CD8-positive, alpha-beta memory T cell (primary cell): Measurements from ENCODE around the gene PCK2. TPM values are rescaled to one million over a fixed set of nuclear protein-coding genes. Genes with fewer than 3 reads are reported as not detected.

ENCODE experiments used
- CTCF ChIA-PET: fragments of 350-600 bp; sonication (Branson Sonifier 250); formaldehyde crosslinking; loops from one replicate; lab custom pipeline; 2021; ENCODE audit warnings: antibody characterized with exemption; lab: Charles Lee
- POLR2A ChIA-PET: fragments of 350-600 bp; sonication (Branson Sonifier 250); formaldehyde crosslinking; loops from one replicate; lab custom pipeline; 2021; ENCODE audit warnings: antibody characterized with exemption; lab: Charles Lee
- DNase-seq, 5 donors: peaks; one replicate each; pipeline versions ENCODE4 v3.0.0 to v3.0.0-alpha.2; 2020 to 2022; ENCODE audit warnings: mixed read lengths in 1 of 5
- H3K27ac ChIP-seq: one replicate; pipeline ENCODE4 v1.7.0; 2013; ENCODE audit warnings: low read depth, mild to moderate bottlenecking, low read length, moderate library complexity
- H3K27me3 ChIP-seq: 2 replicates; pipeline ENCODE4 v1.7.0; 2013; ENCODE audit warnings: low read length, mild to moderate bottlenecking; ENCODE audit not compliant: insufficient read depth, poor library complexity, severe bottlenecking
- H3K36me3 ChIP-seq: 2 replicates; pipeline ENCODE4 v1.7.0; 2013; ENCODE audit warnings: mild to moderate bottlenecking, low read length, moderate library complexity; ENCODE audit not compliant: insufficient read depth
- H3K4me1 ChIP-seq: 2 replicates; pipeline ENCODE4 v1.7.0; 2013; ENCODE audit warnings: mild to moderate bottlenecking, low read length, moderate library complexity; ENCODE audit not compliant: insufficient read depth
- H3K4me3 ChIP-seq: 2 replicates; pipeline ENCODE4 v1.7.0; 2013; ENCODE audit warnings: mild to moderate bottlenecking, low read length
- H3K9me3 ChIP-seq: 2 replicates; pipeline ENCODE4 v1.7.0; 2013; ENCODE audit warnings: mild to moderate bottlenecking, low read length
- H3K27ac Mint-ChIP-seq, 8 donors: one replicate each; pipeline ENCODE4 v1.8.0; 2020 to 2021; ENCODE audit warnings: mixed read lengths in 8 of 8, mild to moderate bottlenecking in 6 of 8, inconsistent platforms in 3 of 8, moderate library complexity in 3 of 8
- H3K27me3 Mint-ChIP-seq, 2 donors: one replicate each; pipeline ENCODE4 v1.8.0; 2020 to 2021; ENCODE audit warnings: mixed read lengths in 2 of 2, mild to moderate bottlenecking in 1 of 2, moderate library complexity in 1 of 2
- H3K36me3 Mint-ChIP-seq, 3 donors: one replicate each; pipeline ENCODE4 v1.8.0; 2020 to 2021; ENCODE audit warnings: mixed read lengths in 3 of 3, inconsistent platforms in 1 of 3, mild to moderate bottlenecking in 1 of 3
- H3K4me1 Mint-ChIP-seq, 3 donors: one replicate each; pipeline ENCODE4 v1.8.0; 2020 to 2021; ENCODE audit warnings: mixed read lengths in 3 of 3, inconsistent platforms in 1 of 3, mild to moderate bottlenecking in 1 of 3
- H3K4me3 Mint-ChIP-seq, 7 donors: one replicate each; pipeline ENCODE4 v1.8.0; 2020 to 2021; ENCODE audit warnings: mixed read lengths in 7 of 7, mild to moderate bottlenecking in 6 of 7, moderate library complexity in 4 of 7, inconsistent platforms in 2 of 7
- H3K9me3 Mint-ChIP-seq, 5 donors: one replicate each; pipeline ENCODE4 v1.8.0; 2020 to 2022; ENCODE audit warnings: mixed read lengths in 5 of 5, mild to moderate bottlenecking in 3 of 5, moderate library complexity in 2 of 5, inconsistent platforms in 1 of 5
- polyA plus RNA-seq: library from polyadenylated mRNA; unstranded; fragments of 300-500 nt; fragmentation: Illumina TruSeq; gene quantifications from one replicate; pipeline ENCODE4 v1.2.3, GENCODE V29; 2021
- total RNA-seq, 2 experiments: library from RNA; stranded (reverse); gene quantifications; one replicate each; pipeline ENCODE4 v1.2.3, GENCODE V29; 2021

The PCK2 gene
- total and polyA plus RNA-seq, 3 experiments from 2014 or later = 16.9 to 88.3 (median 79.6) TPM

DNA sequence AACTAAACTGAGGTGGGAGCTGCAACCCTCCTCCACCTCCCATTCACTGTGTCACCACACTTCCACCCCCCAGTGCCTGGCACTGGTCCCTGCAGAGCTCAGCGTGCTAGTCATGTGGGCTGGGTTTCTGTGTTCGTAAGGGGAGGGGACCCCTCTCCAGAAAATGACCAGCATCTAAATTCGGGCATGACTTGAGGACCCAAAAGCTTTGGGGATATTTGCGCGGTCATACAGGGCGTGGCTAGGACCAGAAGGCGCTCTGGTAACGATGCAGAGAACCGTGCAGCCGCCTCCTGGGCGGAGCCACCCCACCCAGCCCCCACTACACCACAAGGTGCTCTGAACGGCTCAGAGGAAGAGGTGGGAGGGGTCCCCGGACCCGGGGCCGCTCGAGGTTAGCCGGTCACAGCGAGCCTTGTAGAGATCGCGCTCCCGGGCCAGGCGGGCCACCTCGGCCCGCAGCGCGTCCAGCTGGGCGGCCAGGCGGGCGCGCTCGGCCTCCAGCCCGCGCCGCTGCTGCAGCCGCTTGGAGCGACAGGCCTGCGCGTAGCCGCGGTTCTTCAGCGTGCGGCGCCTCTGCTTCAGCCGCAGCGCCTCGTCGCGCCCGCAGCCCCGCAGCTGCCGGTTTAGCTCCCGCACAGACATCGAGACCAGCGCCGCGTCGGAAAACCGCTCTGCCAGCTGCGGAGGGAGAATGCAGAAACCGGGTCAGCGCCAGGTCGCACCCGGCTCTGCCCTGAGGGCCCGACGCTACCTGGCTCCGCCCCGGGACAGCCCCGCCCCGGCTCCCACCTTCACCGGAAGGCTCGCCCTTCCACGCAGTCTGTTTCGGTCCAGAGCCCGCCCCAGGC is 13.0 kb upstream of the PCK2 start:
- Histone ChIP-seq H3K27ac (peak overlapping the region; percentile 61), H3K27me3 (no peaks in the 10 kb centered on the region), H3K9me3 (no peaks in the 10 kb centered on the region), H3K4me3 (peak overlapping the region; percentile 62), H3K4me1 (peaks cover 9% of the 10 kb centered on the region), H3K36me3 (no peaks in the 10 kb centered on the region)
- ChIA-PET POLR2A (interaction anchor here (0.7 to 2.7 kb wide), 12 partner anchors 9 to 132 kb away, joined by 3 to 28 read pairs (median 4); partner anchors contain the start of genes CARMIL3, CHMP4A, DCAF11 and NRL), CTCF (interaction anchor here (0.8 to 8.6 kb wide), 18 partner anchors 9 to 760 kb away, joined by 3 to 76 read pairs (median 4); partner anchors contain the start of genes CARMIL3, DCAF11, IRF9 and NRL)
- Mint-ChIP-seq H3K4me1 (peaks cover 15 to 18% (median 16%) of the 10 kb centered on the region in 3 donors), H3K4me3 (peak overlapping the region; percentile 85 to 93 (median 88)), H3K27ac (peak overlapping the region; percentile 53 to 92 (median 82)), H3K36me3 (peaks cover 0 to 4% (median 0%) of the 10 kb centered on the region in 3 donors), H3K9me3 (no peaks in the 10 kb centered on the region), H3K27me3 (peaks cover 0 to 2% of the 10 kb centered on the region in 2 donors)
- DNase-seq = peak; percentile 36 to 80 (median 64)

DNA sequence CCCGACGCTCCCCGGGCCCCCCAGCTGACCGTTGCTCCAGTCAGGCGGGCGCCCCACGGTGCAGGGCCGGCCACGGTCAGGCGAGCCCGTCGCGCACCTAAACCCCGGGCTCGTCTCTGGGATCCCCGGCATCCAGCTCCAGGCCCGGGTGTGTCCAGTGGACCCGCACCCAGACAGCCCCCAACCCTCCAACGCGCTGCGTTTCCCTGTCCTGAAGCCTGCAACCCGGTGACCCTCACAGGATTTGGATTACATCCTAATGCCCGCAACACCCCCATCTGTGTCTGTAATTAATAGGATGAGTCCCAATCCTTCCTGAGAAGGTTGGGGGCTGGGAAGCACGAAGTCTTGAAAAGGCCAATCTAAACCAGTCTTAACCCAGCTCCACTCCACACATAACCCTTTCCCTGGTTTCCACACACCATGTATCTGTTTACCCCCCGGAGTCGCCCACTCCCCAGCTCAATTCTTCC is 12.3 kb upstream of the PCK2 start:
- Histone ChIP-seq H3K27ac (peak overlapping the region; percentile 61), H3K27me3 (no peaks in the 10 kb centered on the region), H3K4me1 (peaks cover 9% of the 10 kb centered on the region), H3K9me3 (no peaks in the 10 kb centered on the region), H3K36me3 (no peaks in the 10 kb centered on the region), H3K4me3 (peak overlapping the region; percentile 62)
- Mint-ChIP-seq H3K27ac (peak overlapping the region; percentile 57 to 92 (median 76)), H3K4me1 (peaks cover 15 to 18% (median 16%) of the 10 kb centered on the region in 3 donors), H3K9me3 (no peaks in the 10 kb centered on the region), H3K36me3 (peaks cover 0 to 4% (median 0%) of the 10 kb centered on the region in 3 donors), H3K27me3 (peaks cover 0 to 2% of the 10 kb centered on the region in 2 donors), H3K4me3 (peak overlapping the region; percentile 81 to 93 (median 85))
- CTCF ChIA-PET = interaction anchor here (1.1 to 8.6 kb wide), 9 partner anchors 10 to 761 kb away, joined by 3 to 76 read pairs (median 5); partner anchors contain the start of genes DCAF11, IRF9, NRL and PABPN1
- POLR2A ChIA-PET = interaction anchor here (1.2 to 2.7 kb wide), 8 partner anchors 8 to 65 kb away, joined by 4 to 28 read pairs (median 5); partner anchors contain the start of genes CARMIL3, DCAF11, NRL and PCK2
- DNase-seq = no peak

DNA sequence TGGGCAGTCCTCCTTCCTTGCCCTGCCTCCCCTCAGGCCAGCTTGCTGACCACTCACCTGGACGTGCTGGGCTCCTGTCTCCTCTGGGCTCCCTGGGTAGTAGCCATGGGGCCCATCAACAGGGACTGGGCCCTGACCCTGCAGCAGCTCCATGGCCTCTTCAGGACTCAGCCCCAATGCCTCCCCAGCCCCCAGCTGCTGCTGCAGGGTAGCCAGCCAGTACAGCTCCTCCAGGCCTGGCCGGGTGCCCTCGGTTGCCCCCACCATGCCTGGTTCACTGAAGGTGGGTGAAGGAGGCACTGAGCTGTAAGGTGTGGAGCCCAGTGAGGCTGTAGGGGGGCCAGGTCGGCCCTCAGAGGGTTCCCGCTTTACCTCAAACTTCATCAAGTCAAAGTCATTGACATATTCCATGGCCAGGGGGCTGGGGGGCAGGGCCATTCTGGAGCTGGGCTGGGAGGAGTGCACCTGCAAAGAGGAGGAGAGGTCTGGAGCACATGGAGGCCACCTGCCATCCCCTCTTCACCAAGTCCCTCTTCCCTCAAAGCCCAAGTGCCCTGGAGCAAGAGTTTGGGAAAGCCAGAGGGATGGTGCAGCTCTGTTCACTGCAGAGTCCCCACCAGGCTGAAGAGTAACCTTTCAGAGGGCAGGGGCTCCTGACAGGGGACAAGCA is 11.6 kb upstream of the PCK2 start:
- no peaks in the 10 kb centered on the region for H3K9me3 Mint-ChIP-seq
- CTCF ChIA-PET = interaction anchor here (0.8 to 8.6 kb wide), 6 partner anchors 9 to 69 kb away, joined by 3 to 76 read pairs (median 22); partner anchors contain the start of genes DCAF11, NRL, PCK2 and PSME1

DNA sequence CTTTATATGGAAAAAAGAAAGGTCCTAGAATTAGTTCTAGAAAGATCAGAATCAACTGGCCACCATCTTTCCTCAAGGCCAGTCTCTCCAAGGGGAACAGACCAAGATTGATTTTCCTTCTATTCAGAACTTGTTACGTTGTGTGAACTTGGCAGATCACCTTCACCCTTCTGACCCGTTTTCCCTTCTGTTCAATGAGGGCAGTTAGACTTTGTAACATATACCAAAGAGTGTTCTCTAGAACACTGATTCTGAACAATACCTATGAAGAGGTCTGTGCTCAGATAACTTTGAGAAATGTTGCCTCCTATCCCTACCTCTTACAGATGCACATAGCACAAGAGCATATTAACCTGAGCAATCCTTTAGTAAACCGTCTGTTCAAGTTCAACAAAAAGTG is 10.6 kb upstream of the PCK2 start:
- Histone ChIP-seq H3K9me3 (no peaks in the 10 kb centered on the region), H3K27ac (no peak overlapping the region), H3K4me1 (peaks cover 9% of the 10 kb centered on the region), H3K36me3 (no peaks in the 10 kb centered on the region), H3K4me3 (no peak overlapping the region), H3K27me3 (no peaks in the 10 kb centered on the region)
- H3K36me3 Mint-ChIP-seq = peaks cover 0 to 4% (median 0%) of the 10 kb centered on the region in 3 donors
- H3K27me3 Mint-ChIP-seq = no peaks in the 10 kb centered on the region
- no peak for DNase-seq
- peak overlapping the region in 5 of 8 donors; percentile 43 to 85 (median 67) for H3K27ac Mint-ChIP-seq
- H3K4me1 Mint-ChIP-seq = peaks cover 15 to 18% (median 16%) of the 10 kb centered on the region in 3 donors
- peak overlapping the region in 1 of 7 donors; percentile 61 for H3K4me3 Mint-ChIP-seq
- no peaks in the 10 kb centered on the region for H3K9me3 Mint-ChIP-seq
- CTCF ChIA-PET = interaction anchor here (4.4 to 8.6 kb wide), 3 partner anchors 8 to 26 kb away, joined by 36 to 76 read pairs (median 67); partner anchors contain the start of gene PCK2
- POLR2A ChIA-PET = no interaction called here

More for the DNA sequence above, 11.6 kb upstream of the PCK2 start:
- Histone ChIP-seq H3K4me1 (peaks cover 9% of the 10 kb centered on the region), H3K36me3 (no peaks in the 10 kb centered on the region), H3K27me3 (no peaks in the 10 kb centered on the region), H3K27ac (no peak overlapping the region), H3K4me3 (no peak overlapping the region), H3K9me3 (no peaks in the 10 kb centered on the region)
- Mint-ChIP-seq H3K27me3 (peaks cover 0 to 2% of the 10 kb centered on the region in 2 donors), H3K36me3 (peaks cover 0 to 4% (median 0%) of the 10 kb centered on the region in 3 donors), H3K4me3 (peak overlapping the region; percentile 81 to 93 (median 85)), H3K4me1 (peaks cover 15 to 18% (median 16%) of the 10 kb centered on the region in 3 donors), H3K27ac (peak overlapping the region; percentile 57 to 92 (median 84))
- DNase-seq = no peak
- POLR2A ChIA-PET = interaction anchor here (0.5 to 2.7 kb wide), 2 partner anchors 32 to 129 kb away, joined by 3 to 28 read pairs; partner anchors contain the start of genes DCAF11 and NRL

DNA sequence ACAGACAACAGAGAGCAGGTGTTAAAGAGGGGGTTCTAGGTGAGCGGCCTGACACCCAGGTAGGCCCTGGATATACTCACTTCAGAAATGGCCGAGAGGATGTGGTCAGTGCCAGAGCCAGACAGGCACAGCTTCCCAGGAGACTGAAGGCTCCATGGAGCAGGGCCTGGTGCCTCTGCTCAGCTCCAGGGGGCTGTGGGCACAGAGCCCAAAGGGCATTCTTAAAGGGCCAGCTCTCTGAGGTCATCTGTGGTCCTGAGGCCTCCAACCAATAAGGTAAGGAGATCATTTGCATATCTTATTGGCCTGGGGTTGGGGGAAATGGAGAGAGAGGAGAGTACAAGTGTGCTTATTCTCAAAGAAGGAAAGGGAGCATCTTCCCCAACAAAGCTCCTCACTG is 9.7 kb upstream of the PCK2 start:
- peaks cover 13 to 18% (median 17%) of the 10 kb centered on the region in 3 donors for H3K4me1 Mint-ChIP-seq
- no peaks in the 10 kb centered on the region for H3K27me3 Mint-ChIP-seq
- peaks cover 9% of the 10 kb centered on the region for H3K4me1 ChIP-seq
- CTCF ChIA-PET = interaction anchor here (0.8 to 8.6 kb wide), 3 partner anchors 22 to 27 kb away, joined by 3 to 67 read pairs (median 4); no protein-coding TSS in a partner anchor
- H3K27ac Mint-ChIP-seq = peak overlapping the region in 1 of 8 donors; percentile 77
- POLR2A ChIA-PET = no interaction called here
- peaks cover 0 to 4% (median 0%) of the 10 kb centered on the region in 3 donors for H3K36me3 Mint-ChIP-seq
- H3K27me3 ChIP-seq = no peaks in the 10 kb centered on the region
- peak overlapping the region in 1 of 7 donors; percentile 50 for H3K4me3 Mint-ChIP-seq
- H3K27ac ChIP-seq = no peak overlapping the region
- no peak overlapping the region for H3K4me3 ChIP-seq
- no peak for DNase-seq
- no peaks in the 10 kb centered on the region for H3K9me3 ChIP-seq
- no peaks in the 10 kb centered on the region for H3K9me3 Mint-ChIP-seq
- no peaks in the 10 kb centered on the region for H3K36me3 ChIP-seq

DNA sequence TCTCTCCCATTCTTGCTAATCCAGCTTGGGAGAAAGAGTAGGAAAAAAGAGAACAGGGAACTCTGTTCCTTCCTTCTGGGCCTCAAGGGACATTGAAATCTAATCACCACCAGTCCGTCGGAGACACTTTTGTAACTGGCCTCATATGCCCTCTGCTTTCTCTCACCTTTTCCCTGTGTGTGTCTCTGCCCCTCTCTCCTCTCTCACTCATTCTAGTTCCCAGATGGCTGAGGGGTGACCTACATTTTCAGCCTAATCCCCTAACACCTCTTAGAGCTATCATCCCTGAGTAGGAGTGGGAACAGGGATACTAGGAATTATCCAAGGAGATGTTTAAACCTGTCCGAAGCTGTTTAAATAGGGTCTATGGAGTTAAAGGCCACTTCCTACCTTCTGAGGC is 8.9 kb upstream of the PCK2 start:
- peaks cover 0 to 4% (median 0%) of the 10 kb centered on the region in 3 donors for H3K36me3 Mint-ChIP-seq
- H3K4me1 ChIP-seq = peaks cover 8% of the 10 kb centered on the region
- no peak for DNase-seq
- no peaks in the 10 kb centered on the region for H3K9me3 Mint-ChIP-seq
- peak overlapping the region in 2 of 8 donors; percentile 49 to 56 for H3K27ac Mint-ChIP-seq
- H3K27me3 ChIP-seq = no peaks in the 10 kb centered on the region
- H3K27ac ChIP-seq = no peak overlapping the region
- POLR2A ChIA-PET = no interaction called here
- H3K27me3 Mint-ChIP-seq = no peaks in the 10 kb centered on the region
- peak overlapping the region in 1 of 7 donors; percentile 50 for H3K4me3 Mint-ChIP-seq
- H3K4me3 ChIP-seq = no peak overlapping the region
- H3K9me3 ChIP-seq = no peaks in the 10 kb centered on the region
- H3K36me3 ChIP-seq = no peaks in the 10 kb centered on the region
- peaks cover 13 to 21% (median 21%) of the 10 kb centered on the region in 3 donors for H3K4me1 Mint-ChIP-seq
- CTCF ChIA-PET = interaction anchor here (0.8 to 8.6 kb wide), 3 partner anchors 21 to 28 kb away, joined by 3 to 67 read pairs (median 4); no protein-coding TSS in a partner anchor
